Motor neuron (in vitro differentiated cells): ENCODE results near the gene ZNF280A. TPM values are rescaled to one million over a fixed set of nuclear protein-coding genes. Genes with fewer than 3 reads are reported as not detected.

ENCODE experiments used
- ATAC-seq, 8 experiments: fragments of 200-7000 bp; cut with Tn5 transposase; replicated peaks in 6 of 8; 2 replicates each; pipeline ENCODE4 v1.8.0; 2021; ENCODE audit warnings: mild to moderate bottlenecking in 8 of 8, moderate library complexity in 8 of 8
- H3K27ac ChIP-seq, 2 donors: fragments of 250-450 bp; sonication (Bioruptor Pico); 2 replicates each; pipeline ENCODE4 v1.9.0; 2021; ENCODE audit warnings: antibody characterized with exemption in 2 of 2, mild to moderate bottlenecking in 2 of 2, moderate library complexity in 1 of 2
- H3K4me1 ChIP-seq, 2 donors: fragments of 250-450 bp; sonication (Bioruptor Pico); replicated peaks in 1 of 2; 2 replicates each; pipeline ENCODE4 v1.6.1; 2021; ENCODE audit warnings: antibody characterized with exemption in 2 of 2, mild to moderate bottlenecking in 2 of 2, moderate library complexity in 1 of 2
- H3K4me3 ChIP-seq, 5 donors: fragments of 250-450 bp; sonication (Bioruptor Pico); 2 replicates each; pipeline ENCODE4 v1.9.0; 2021; ENCODE audit warnings: antibody characterized with exemption in 5 of 5, mild to moderate bottlenecking in 5 of 5, moderate library complexity in 4 of 5
- WGBS, 10 experiments: fragments of 450-650 bp; shearing (Covaris generic); methylation state at CpG; one replicate each; pipeline ENCODE4 v1.0.0; 2022; 5-methylcytosine and 5-hydroxymethylcytosine counted together
- in situ Hi-C, 9 experiments: fragments of 400-800 bp; cut with MboI; loops; one replicate each; pipeline ENCODE4 v1.15.0; 2021; ENCODE audit warnings: low sequenced_read_pairs in 9 of 9, low pct_unique_long_range_greater_than_20kb in 2 of 9; ENCODE audit not compliant: unreplicated experiment in 9 of 9
- total RNA-seq, 8 experiments: library from RNA; unstranded; fragments of 300-600 nt; gene quantifications; 2 replicates each; pipeline versions ENCODE4 v1.2.3 to v1.2.4, GENCODE V29; 2022

Gene ZNF280A
- total RNA-seq = under 1 TPM in 3 of 8 experiments, not detected in 5; 0.15 to 0.27 (median 0.17) TPM

DNA sequence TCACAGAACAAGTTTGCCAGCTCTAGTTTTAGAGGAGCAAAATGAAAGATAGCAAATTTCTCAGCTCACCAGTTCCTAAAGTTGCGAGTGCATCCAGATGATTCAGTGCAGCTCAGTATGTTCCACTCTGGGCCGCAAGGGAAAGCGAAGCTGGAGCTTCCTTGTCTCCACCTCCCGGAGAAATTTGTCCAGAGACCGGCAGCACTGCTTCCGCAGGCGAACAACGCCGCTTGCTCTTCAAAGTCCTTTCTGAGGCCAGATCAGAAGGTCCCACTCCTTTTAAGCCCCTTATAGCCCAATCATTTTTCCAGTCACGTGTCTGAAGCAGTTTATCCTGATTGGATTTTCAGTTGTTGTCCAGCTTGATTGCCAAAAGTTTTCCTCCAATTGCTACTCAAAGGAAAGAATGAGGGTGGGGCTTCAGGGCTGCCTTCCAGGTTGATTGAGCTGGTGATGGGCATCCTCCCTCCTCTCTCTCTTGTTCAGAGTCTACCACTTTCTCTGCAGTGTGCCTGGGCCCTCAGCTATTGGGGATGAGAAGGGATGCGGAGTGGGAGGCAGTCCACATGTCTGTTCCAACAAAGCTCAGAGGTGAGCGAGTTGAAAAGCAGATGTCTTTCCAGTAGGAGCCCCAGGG is at the start of gene ZNF280A:
ZNF280A (minus strand) TSS at position 251 of the 637 bp plus-strand sequence. CDS start 4,640 bp downstream, outside the sequence.
- peak within 1 kb of the TSS; percentile 48 to 57 for H3K27ac ChIP-seq
- WGBS, 10 experiments = 0 to 80% (median 50%) methylated on average over 1 to 5 of the region's 12 CpGs; no CpG with 5 or more reads in 1 of the 10 experiments
- no peaks in the 10 kb centered on the region for H3K4me1 ChIP-seq
- no peak within 1 kb of the TSS for H3K4me3 ChIP-seq
- no peak for ATAC-seq
- in situ Hi-C loops = no loop called here

DNA sequence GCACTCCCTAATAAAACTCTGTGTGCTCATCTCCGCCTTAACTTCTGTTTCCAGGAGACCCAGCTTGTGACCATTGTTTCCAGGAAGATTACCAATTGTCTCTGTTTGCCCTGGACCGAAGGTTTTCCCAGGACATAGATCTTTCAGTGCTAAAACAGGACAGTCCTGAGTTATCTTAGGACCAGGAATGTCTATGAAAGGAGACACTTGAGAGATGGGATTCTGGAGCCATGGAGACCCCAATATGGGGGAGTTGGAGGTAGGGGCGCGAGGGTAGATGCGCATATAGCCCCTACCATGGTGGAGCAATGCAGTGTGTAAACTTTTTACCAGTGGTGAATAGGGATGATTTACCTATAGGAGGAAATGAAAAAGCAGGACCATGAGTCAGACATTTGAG is 49.1 kb upstream of the ZNF280A start:
- ATAC-seq = no peak
- in situ Hi-C loops = no loop called here
- no peaks in the 10 kb centered on the region for H3K4me1 ChIP-seq
- no peak overlapping the region for H3K4me3 ChIP-seq
- WGBS, 10 experiments = 0 to 100% (median 33%) methylated on average over 1 to 5 of the region's 5 CpGs; no CpG with 5 or more reads in 3 of the 10 experiments
- no peak overlapping the region for H3K27ac ChIP-seq

GRCh38 chr22:22565981-22566380 is 45.9 kb upstream of the ZNF280A start:
- Histone ChIP-seq H3K4me3 (no peak overlapping the region), H3K27ac (no peak overlapping the region), H3K4me1 (no peaks in the 10 kb centered on the region)
- no peak for ATAC-seq
- in situ Hi-C loops = no loop called here
- WGBS, 10 experiments = 29 to 100% (median 79%) methylated on average over 1 to 2 of the region's 2 CpGs; no CpG with 5 or more reads in 3 of the 10 experiments

GRCh38 chr22:22558972-22559603 is 39.0 kb upstream of the ZNF280A start, which contains the start of gene PRAME:
Gene PRAME (minus strand): TSS chr22:22559265. CDS start chr22:22556832, 2,433 bp downstream.
- in situ Hi-C loops = no loop called here

GRCh38 chr22:22558071-22558971 is 38.3 kb upstream of the ZNF280A start:
- ATAC-seq = no peak
- Histone ChIP-seq H3K4me1 (no peaks in the 10 kb centered on the region), H3K4me3 (no peak overlapping the region), H3K27ac (peak overlapping the region; percentile 60 to 63)
- WGBS, 10 experiments = no CpG with 5 or more reads among the region's 25 CpGs
- in situ Hi-C loops = no loop called here

More at GRCh38 chr22:22558972-22559603, 39.0 kb upstream of the ZNF280A start, which contains the start of gene PRAME:
- Histone ChIP-seq H3K4me1 (no peaks in the 10 kb centered on the region), H3K27ac (peak within 1 kb of the TSS; percentile 60 to 63), H3K4me3 (no peak within 1 kb of the TSS)
- WGBS, 10 experiments = 7 to 83% methylated on average over 3 of the region's 32 CpGs; no CpG with 5 or more reads in 8 of the 10 experiments
- ATAC-seq = peak in 4 of 8 experiments; percentile 42 to 75 (median 50)

DNA sequence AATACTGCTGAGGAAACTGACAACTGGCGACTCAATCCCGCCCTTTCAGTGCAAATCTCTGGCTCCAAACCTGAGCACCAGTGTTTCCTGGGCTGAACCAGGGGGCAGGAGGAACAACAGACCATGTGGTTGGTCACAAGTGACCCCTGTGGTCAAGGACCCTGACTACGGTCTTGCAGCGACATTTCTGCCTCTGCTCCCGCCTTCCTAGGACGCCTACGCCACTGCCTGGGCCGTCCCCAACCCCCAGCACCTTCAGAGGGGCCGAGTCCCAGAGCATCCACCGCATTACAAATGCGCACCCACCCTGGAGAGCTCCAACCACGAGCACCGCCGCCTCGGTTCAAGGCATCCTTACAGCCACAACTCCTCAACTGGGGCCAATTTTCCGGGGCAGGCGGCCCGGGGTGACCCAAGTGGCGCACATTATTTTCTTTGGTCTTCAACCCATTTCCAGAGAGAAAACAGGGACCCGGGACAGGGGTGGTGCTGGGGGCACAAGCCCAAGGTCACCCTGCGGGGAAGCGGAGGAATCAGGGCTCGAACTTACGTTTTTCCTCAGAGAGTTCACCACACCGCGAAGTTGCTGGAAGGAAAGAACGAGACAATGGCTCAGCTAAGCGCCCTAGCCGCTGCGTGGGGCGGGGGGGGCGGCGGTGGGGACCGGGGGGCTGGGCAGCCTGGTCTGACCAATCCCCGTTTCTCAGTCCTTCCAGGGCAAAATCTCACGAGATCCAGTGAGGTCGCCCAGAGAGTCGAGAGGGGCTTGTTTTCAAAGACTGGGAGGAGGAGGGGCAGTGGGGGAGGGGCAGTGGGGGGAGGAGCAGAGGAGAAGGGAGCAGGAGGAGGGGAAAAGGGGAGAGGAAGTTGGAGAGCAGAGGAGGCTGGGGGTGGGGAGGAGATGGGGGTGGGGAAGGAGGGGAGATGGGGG is 37.2 kb upstream of the ZNF280A start:
- in situ Hi-C loops = no loop called here
- Histone ChIP-seq H3K4me3 (no peak overlapping the region), H3K27ac (peak overlapping the region; percentile 59 to 61), H3K4me1 (no peaks in the 10 kb centered on the region)
- no peak for ATAC-seq
- WGBS, 10 experiments = 32 to 100% (median 77%) methylated on average over 1 to 8 of the region's 38 CpGs; no CpG with 5 or more reads in 3 of the 10 experiments

DNA sequence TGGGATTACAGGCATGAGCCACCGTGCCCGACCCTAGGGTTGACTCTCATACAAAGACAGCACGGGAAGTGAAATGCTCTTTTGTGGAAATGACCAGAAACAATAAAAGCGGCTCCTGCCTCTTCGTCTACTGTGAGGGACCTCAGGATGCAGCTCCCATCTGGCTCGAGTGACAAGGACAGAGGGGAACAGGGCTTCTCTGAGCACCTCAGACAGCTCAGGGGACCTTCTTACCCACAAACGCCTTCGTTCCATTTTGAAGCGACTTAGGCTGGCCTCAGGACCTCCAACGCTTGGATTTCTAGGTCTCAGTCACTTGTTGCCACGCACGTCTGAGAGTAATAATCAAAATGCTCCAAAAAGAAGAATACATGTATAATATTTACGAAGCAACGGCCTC is 36.5 kb upstream of the ZNF280A start:
- 63 to 100% (median 84%) methylated on average over 2 to 9 of the region's 14 CpGs; no CpG with 5 or more reads in 2 of the 10 experiments for WGBS, 10 experiments
- H3K27ac ChIP-seq = peak overlapping the region; percentile 9 to 59
- no peak for ATAC-seq
- no peak overlapping the region for H3K4me3 ChIP-seq
- in situ Hi-C loops = no loop called here
- H3K4me1 ChIP-seq = no peaks in the 10 kb centered on the region

GRCh38 chr22:22555596-22555995 is 35.5 kb upstream of the ZNF280A start:
- ATAC-seq = no peak
- 33 to 96% (median 78%) methylated on average over 1 to 7 of the region's 9 CpGs; no CpG with 5 or more reads in 6 of the 10 experiments for WGBS, 10 experiments
- in situ Hi-C loops = no loop called here
- Histone ChIP-seq H3K4me1 (no peaks in the 10 kb centered on the region), H3K27ac (no peak overlapping the region), H3K4me3 (no peak overlapping the region)

- Histone ChIP-seq H3K27ac (peak overlapping the region; percentile 51 to 66), H3K4me1 (no peaks in the 10 kb centered on the region), H3K4me3 (no peak overlapping the region)
- ATAC-seq = no peak
- in situ Hi-C loops = no loop called here
- WGBS, 10 experiments = 0 to 79% (median 62%) methylated on average over 1 to 2 of the region's 4 CpGs; no CpG with 5 or more reads in 6 of the 10 experiments
These were observed 34.7 kb upstream of the ZNF280A start for GRCh38 chr22:22554587-22555284.

DNA sequence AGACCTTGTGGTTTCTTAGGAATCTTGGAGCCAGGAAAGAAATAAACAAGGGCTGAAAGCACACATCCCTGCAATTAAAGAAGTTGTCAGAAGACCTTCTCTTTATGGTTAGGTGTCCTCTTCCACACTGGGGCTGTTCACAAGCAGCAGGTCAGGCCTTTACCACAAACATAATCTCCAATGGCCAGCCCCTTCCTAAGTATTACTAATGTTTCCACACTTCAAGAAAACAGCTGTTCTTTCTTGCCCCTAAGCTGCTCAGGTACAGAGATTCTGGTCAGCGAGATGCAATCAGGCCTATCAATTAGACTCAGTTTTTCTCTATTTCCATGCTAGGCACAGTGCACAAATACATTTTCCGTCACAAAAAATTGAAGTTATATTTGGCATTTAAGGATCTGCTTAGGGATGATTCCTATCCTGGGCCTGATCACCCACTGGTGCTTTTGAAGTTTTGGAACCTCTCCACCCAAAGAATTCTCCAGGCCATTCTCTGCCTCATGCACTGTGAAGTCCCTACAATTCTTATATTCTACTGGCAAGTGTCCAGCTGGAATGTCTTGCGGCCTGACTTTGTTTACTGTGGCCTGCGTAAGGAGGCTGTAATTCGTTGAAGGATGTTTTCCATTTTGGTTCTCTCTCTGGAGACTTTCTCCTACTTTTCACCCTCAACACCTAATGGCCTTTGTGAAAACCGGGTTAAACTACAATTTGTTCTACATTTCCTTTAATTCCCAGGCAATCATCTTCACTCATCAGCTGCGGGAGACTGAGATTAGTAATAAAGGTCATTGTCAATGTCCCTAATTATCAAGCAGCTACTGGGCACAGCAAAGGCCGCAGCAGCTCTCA is 33.9 kb upstream of the ZNF280A start:
- H3K4me1 ChIP-seq = no peaks in the 10 kb centered on the region
- in situ Hi-C loops = no loop called here
- no peak overlapping the region for H3K4me3 ChIP-seq
- ATAC-seq = no peak
- WGBS, 10 experiments = 0 to 75% (median 59%) methylated on average over 1 to 8 of the region's 8 CpGs; no CpG with 5 or more reads in 1 of the 10 experiments
- H3K27ac ChIP-seq = peak overlapping the region; percentile 51 to 53

GRCh38 chr22:22553141-22553540 is 33.1 kb upstream of the ZNF280A start:
- H3K4me1 ChIP-seq = no peaks in the 10 kb centered on the region
- H3K4me3 ChIP-seq = no peak overlapping the region
- peak overlapping the region in 1 of 2 donors; percentile 49 for H3K27ac ChIP-seq
- no peak for ATAC-seq
- in situ Hi-C loops = no loop called here
- WGBS, 10 experiments = 0 to 100% (median 57%) methylated on average over 1 of the region's 1 CpG; no CpG with 5 or more reads in 1 of the 10 experiments
